Embryonic facial prominence (tissue), 1 donor: Measurements from ENCODE around the gene MZT2A.
"Not testable (repeated sequence)": the region's sequence is repeated elsewhere in the genome, so short reads cannot be mapped to it uniquely, and the experiment has no call there.

Source experiments
- DNase-seq: peaks from one replicate; pipeline ENCODE4 v3.0.0-alpha.2; 2016; ENCODE audit errors: extremely low spot score

Gene MZT2A

GRCh38 chr2:131491469-131491836 lies 744 bp downstream of the MZT2A start:
- not testable (repeated sequence) for DNase-seq

GRCh38 chr2:131490616-131491468 lies 1.4 kb downstream of the MZT2A start:
- not testable (repeated sequence) for DNase-seq

- DNase-seq = no peak
Observed at GRCh38 chr2:131488306-131489205, 3.6 kb downstream of the MZT2A start.

GRCh38 chr2:131486201-131486902 lies 5.8 kb downstream of the MZT2A start:
- DNase-seq = not testable (repeated sequence)

DNA sequence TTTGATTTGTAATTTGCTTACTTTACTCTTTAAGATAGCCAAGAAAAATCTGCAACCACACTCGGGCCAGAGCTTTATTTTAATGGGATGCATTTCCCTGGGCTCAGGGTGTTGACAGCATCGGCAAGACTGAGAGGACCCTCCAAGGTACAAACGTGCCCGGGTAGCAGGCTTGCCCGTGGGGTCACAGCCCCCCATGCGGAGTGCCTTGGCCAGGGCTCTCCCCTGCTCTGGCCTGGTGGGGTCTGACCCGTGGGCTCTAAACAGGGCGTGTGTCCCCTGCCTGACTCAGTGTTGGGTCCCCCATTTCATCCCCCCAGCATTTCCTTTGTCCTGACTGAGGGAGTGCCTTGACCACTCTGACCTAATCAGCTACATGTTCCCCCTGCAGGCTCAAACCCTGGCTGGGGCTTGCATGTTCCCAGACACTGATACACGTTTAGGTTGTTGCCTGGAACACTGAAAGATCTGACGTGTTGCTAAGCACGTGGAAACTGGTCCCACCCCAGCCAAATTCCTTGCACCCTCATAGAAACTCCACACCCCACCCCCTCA lies 7.2 kb downstream of the MZT2A start:
- not testable (repeated sequence) for DNase-seq

GRCh38 chr2:131483981-131484820 lies 8.0 kb downstream of the MZT2A start:
- DNase-seq = not testable (repeated sequence)

DNA sequence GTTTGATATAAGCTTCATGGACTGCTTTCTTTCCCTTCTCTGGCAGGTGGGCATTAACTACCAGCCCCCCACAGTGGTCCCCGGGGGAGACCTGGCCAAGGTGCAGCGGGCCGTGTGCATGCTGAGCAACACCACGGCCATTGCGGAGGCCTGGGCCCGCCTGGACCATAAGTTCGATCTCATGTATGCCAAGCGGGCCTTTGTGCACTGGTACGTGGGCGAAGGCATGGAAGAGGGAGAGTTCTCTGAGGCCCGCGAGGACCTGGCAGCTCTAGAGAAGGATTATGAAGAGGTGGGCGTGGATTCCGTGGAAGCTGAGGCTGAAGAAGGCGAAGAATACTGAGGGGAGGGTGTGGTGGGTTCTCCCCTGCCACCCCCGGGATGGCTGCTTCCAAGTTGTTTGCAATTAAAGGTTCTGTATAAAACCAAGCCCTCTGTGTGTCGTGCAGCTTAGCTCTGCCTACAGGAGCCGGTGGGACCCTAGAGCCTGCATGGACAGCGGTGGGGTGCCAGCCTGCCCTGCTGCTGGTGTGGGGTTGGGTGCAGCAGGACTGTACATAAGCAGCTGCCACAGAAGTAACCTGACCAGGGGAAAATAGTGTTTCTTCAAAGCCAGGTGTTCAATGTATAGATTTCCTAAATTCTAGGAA lies 9.6 kb downstream of the MZT2A start:
- DNase-seq = not testable (repeated sequence)

GRCh38 chr2:131480351-131480750 lies 11.8 kb downstream of the MZT2A start:
- DNase-seq = not testable (repeated sequence)

DNA sequence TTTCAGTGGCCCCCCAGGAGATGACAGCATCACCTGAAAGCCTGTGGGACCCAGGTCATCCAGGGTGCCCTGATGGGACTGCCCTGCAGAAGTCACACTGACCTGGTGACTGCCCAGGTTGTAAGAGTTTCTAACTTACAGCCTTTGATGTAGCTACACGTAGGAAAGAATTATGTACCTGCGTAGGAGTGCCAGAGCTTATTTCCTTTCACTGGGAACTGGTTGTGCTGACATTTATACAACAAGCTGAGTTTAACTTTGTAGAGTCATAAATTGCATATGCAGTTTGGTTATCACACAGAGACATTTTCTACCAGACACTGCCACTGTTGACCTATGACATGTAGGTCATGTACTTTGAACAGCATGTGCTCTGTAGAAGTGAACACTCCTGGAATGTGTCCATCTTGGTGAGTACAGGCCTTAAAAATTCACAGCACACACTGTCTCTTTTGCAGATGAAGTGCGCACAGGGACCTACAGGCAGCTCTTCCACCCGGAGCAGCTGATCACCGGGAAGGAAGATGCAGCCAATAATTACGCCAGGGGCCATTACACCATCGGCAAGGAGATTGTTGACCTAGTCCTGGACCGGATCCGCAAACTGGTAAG lies 13.2 kb downstream of the MZT2A start:
- DNase-seq = not testable (repeated sequence)

GRCh38 chr2:131478074-131478849 lies 13.9 kb downstream of the MZT2A start:
- DNase-seq = not testable (repeated sequence)

DNA sequence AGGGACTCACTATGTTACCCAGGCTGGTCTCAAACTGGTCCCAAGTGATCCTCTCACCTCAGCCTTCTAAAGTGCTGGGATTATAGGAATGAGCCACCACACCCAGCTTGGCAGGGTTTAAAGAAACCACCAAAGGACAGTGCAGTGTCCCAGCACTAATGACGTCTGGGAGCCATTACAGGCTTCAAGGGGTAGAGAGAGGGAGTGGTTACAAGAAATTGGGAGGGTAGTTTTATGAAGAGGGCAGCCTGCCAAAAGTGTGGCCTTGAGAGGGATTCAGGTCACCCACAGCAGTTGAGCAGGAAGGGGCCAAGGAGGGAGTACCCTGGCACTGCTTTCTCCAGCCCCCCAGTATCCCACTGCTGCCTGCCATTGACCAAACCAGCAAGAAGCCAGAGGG lies 15.0 kb downstream of the MZT2A start:
- DNase-seq = not testable (repeated sequence)

- DNase-seq = not testable (repeated sequence)
Observed at GRCh38 chr2:131476363-131476762, 15.8 kb downstream of the MZT2A start.

GRCh38 chr2:131475831-131476230 lies 16.4 kb downstream of the MZT2A start, which contains the start of gene TUBA3D:
Gene TUBA3D (plus strand): TSS chr2:131476119. CDS start chr2:131476200, 81 bp downstream.
- no peak for DNase-seq

DNA sequence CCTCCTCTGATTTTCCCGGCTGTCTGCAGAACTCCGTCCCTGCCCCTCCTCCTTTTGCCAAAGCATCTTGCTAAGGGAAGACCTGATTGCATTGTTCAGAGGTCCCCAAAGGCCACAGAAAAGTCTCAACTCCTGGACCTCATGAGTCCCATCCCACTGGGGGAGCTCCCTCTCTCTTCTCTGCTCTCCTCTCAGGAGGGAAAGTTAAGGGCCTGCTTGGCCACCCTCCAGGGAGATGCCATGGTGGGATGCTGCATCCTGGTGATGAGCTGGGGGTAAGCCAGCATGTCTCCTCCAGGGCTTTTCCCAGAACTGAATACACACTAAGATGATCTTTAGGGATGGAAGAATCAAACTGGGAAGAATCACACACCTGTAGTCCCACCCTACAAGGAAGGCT lies 18.9 kb downstream of the MZT2A start:
- DNase-seq = not testable (repeated sequence)

DNA sequence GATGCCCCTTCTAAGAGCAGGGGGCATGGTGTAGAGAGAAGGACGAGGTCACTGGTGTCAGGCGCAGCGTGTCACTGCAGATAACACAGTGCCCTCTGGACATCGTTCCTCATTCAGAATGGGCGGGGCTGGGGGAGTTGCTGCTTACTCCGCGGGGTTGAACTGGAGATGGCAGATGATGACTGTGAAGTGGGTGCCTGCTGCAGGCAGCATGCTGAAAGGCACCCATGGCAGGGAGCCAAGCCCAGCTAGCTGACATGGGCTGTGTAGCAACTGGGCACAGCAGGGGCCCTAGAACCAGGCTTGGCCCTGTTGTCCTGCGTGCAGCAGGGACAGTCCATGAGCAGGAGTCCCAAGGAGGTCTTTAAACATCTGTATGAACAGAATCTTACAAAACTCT lies 20.6 kb downstream of the MZT2A start:
- DNase-seq = not testable (repeated sequence)

- DNase-seq = not testable (repeated sequence)
Observed at GRCh38 chr2:131470944-131471343, 21.3 kb downstream of the MZT2A start.

DNA sequence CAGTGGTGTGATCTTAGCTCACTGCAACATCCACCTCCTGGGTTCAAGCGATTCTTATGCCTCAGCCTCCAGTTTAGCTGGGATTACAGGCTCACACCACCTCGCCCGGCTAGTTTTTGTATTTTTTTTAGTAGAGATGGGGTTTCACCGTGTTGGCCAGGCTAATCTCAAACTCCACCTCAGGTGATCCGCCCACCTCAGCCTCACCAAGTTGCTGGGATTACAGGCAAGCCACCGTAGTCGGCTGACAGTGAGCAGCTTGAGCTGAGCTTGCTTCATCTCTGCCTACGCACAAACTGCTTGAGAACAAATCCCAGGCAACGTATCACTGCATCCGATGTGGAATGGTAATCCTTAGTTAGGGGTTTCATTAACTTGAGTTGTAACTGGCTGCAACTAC lies 24.5 kb downstream of the MZT2A start:
- not testable (repeated sequence) for DNase-seq

- DNase-seq = not testable (repeated sequence)
Observed at GRCh38 chr2:131454914-131455313, 37.3 kb downstream of the MZT2A start.
